GM12875 (cell line): Measurements from ENCODE around the gene KCNG4.

ENCODE experiments used
- H3K4me3 ChIP-seq: one replicate; pipeline ENCODE4 v1.5.1; 2011; ENCODE audit warnings: low read depth, low read length, control low read depth
- TF ChIP-seq, protein P1 (sequence below): IDR thresholded peaks from 2 replicates; pipeline ENCODE4 v1.5.1; 2011; ENCODE audit warnings: low read depth, mild to moderate bottlenecking, control low read depth, inconsistent platforms, low read length, moderate library complexity, borderline replicate concordance; ENCODE audit not compliant: insufficient read depth

The KCNG4 gene

DNA sequence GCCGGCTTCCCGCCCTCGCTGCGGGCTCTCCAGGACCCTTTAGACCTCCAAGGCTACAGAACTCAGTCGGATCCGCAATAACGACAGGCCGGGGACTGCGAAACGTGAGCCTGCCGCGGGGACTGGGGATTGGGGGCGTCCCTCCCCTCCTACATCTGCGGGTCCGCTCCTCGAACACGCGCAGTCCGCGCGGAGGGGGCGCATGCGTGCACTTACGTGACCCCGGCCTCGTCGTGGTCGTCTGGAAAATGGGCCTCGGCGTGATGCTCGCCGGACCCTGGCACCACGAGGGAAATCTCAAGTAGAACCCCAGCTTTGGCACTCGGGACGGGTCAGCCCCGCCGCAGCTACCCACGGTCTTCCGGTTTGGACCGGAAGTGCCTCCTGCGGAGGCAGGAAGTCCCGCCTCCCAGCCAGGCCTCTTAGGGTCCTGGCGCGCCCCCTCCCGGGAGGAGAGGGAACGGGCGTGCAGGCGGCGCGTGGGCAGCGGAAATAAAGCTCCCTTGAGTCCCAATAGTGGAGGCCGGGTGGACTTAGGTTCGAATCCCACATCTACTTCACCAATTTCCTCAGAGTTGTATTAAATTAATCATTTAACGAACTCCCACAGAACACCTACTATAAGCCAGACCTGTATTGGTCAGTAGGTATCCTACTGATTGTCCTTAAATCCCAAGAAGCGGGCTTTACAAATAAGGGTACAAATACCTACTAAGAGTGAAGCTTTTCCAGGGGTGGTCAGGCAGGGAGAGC, 53.0 kb downstream of the KCNG4 start, which contains the start of gene TAF1C:
Gene TAF1C (minus strand): TSS at position 373 of the 753 bp plus-strand sequence. CDS start 2,069 bp downstream, outside the sequence.
- TF ChIP-seq, protein P1, sequence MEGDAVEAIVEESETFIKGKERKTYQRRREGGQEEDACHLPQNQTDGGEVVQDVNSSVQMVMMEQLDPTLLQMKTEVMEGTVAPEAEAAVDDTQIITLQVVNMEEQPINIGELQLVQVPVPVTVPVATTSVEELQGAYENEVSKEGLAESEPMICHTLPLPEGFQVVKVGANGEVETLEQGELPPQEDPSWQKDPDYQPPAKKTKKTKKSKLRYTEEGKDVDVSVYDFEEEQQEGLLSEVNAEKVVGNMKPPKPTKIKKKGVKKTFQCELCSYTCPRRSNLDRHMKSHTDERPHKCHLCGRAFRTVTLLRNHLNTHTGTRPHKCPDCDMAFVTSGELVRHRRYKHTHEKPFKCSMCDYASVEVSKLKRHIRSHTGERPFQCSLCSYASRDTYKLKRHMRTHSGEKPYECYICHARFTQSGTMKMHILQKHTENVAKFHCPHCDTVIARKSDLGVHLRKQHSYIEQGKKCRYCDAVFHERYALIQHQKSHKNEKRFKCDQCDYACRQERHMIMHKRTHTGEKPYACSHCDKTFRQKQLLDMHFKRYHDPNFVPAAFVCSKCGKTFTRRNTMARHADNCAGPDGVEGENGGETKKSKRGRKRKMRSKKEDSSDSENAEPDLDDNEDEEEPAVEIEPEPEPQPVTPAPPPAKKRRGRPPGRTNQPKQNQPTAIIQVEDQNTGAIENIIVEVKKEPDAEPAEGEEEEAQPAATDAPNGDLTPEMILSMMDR = peak; percentile 96
- H3K4me3 ChIP-seq = peak within 1 kb of the TSS; percentile 81

DNA sequence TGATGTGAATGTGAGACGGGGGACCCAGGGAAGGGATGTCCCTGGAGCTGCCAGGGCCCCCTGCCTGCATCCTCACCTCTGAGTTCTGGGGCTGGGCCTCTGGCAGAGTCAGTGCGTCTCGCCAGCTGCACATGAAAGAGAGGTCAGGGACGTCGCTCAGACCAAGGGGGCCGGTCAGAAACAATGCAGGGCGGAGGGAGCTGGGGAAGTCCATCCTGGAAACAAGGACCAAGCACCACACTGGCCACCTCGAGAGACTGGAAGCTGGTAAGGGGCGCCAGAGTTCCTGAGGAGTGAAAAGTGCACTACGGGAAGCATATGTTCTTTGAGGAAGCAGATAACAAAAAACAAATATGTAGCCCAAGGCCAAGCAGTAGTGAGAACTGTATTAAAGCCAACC, 55.0 kb downstream of the KCNG4 start:
- no peak overlapping the region for H3K4me3 ChIP-seq
- TF ChIP-seq, protein P1 = no peak

DNA sequence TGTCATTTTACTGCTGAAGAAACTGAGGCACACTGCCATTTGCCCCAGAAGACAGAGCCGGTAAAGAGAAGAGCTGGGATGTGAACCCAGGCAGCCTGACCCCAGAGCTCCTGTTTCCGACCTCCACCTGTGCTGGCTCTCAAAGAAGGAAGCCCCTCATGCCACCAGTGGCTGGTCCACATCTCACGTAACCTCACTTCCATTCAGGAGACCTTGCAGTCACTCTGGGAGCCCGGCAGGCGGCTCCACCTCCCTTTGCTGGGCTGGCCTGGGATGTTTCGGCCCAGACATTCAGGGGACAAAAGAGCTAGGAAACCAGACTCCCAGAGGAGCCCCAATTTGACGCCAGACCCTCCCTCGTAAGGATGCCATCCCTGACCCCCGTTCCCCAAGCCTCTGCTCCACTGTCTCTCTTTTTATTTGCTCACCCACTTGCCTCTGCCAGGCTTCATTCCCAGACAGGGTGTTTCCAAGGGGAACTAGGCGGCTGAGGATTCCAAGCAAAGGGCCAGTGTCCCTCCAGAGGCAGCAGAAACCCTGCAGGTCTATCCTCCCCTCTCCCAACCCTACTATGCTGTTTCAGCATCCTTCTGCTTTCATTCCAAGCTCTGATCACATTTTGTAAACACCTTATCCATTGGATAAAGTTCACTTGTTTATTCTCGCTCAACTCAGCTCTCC, 55.8 kb downstream of the KCNG4 start:
- no peak overlapping the region for H3K4me3 ChIP-seq
- TF ChIP-seq, protein P1 = no peak

DNA sequence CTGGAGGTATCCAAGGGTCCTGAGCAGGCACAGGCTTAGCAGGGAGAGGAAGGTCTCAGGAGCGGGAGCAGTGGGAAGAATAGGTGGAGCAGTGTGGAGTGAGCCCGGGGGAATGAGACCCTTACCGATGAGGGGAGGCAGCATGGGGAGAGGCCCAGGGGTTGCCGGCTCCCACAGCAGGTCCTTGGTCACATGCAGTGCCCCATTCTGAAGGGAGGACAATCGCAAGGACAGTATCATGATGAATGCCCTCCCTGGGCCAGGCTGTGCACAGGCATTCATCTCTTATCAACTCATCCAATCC, 56.3 kb downstream of the KCNG4 start:
- TF ChIP-seq, protein P1 = no peak
- H3K4me3 ChIP-seq = no peak overlapping the region

DNA sequence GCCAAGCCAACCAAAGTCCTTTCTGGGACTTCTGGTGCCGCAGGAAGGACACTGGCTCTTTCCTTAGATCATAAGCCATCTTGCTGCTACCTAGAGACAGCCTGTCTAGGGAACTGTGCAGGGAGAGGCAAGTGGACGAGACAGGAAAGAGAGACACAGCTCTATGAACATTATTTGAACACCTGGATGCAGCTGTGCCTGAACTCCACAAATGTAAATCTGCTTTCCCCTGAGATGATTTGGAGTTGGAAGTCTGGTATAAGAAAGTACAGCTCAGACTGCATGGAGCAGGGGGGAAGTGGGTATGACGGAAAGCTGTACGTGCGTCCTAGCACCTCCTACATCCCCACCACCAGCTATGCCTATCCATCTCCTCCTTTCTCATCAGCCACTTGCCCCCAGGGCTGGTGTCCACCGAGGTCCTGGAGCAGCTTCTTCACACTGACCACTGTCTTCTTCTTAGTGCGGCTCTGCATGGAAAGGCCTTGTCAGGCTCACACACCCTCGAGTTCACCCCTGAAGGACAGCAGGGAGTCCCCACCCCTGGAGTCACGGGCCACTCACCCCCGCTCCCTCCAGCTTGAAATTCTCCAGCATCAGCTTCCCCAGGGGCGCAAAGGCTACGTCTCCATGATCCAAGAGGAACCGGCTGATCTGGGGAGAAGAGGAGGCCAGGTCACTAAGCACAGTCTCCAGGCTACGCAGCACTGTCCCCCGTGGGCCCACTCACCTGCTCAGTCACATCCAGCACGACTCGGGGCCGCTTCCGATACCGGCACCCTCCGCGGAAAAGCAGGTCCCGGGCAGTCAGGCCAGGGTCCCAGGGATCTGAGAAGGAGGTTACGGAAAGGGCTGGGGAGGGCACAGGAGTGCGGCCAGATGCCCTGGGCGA, 56.9 kb downstream of the KCNG4 start:
- TF ChIP-seq, protein P1 = no peak
- H3K4me3 ChIP-seq = no peak overlapping the region

DNA sequence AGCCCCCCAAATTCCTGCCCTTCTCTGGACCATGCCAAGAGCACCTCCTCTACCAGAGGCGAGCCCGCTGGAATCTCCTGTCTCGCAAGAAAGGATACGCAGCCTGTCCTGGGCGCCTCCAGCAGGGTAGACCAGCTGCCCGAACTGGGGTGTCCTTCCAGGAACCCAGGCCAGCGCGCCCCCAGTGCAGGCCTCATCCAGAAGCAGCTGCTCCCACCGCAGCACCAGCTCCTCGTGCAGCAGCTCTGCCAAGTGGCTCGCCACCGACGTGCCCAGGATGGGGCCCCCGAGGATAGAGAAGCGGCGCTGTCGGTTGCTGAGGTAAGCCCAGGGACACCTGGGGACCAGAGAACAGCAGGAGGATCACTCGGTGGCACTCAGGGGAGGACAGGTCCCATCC, 57.7 kb downstream of the KCNG4 start:
- no peak overlapping the region for H3K4me3 ChIP-seq
- TF ChIP-seq, protein P1 = no peak
